Left hindlimb (tissue), 1 donor: ENCODE data around the gene ABCA3.
"Not testable (repeated sequence)": the region's sequence is repeated elsewhere in the genome, so short reads cannot be mapped to it uniquely, and the experiment has no call there.

Source experiments
- DNase-seq: peaks from one replicate; pipeline ENCODE4 v3.0.0-alpha.2; 2018

ABCA3 gene

DNA sequence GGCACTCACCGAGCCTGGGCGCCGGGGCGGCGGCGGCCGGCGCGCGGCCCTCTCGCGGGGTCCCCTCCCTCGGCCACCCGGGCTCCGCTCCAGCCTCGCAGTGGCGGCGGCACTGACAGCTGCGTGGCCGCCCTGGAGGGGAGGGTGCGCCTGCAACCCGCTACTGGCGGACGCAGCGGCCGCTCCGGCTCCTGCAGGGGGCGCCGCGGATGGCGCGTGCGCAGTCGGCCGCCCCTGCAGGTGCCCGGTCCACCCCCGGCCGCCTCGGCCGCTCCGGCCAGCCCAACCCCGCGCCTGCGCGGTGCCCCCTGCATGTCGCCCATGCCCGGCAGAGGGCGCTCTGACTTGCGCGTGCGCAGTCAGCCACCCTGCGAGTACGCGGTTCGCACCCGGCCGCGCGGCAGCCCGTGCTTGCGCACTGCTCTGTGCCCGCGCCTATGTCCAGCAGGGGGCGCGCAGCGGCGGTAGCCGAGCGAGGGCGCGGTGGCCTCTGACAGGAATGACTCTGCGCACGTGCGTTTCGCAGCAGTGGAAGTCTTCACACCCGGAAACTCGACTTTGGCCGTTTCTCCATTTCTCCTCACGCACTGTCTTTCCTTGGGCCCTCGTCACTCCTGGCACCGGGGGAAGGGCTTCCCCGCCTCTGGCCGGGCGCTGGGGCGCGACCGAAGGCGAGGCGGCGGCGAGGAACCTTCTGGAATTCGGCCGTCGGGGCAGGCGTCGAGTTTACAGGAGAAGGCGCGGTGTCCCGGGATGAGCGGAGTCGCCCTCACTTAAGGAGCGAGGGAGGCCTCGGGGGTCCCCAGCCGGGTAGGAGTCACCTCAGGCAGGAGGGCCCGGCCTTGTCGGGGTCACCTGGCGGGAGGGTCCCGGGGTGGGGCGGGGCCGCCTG is at the start of gene ABCA3:
Gene ABCA3, minus strand, starts transcription at position 165 of the 892 bp plus-strand sequence. CDS start 14,262 bp downstream, outside the sequence.
- peak; percentile 96 for DNase-seq

GRCh38 chr16:2388875-2389433 is 48.4 kb upstream of the ABCA3 start:
- no peak for DNase-seq

DNA sequence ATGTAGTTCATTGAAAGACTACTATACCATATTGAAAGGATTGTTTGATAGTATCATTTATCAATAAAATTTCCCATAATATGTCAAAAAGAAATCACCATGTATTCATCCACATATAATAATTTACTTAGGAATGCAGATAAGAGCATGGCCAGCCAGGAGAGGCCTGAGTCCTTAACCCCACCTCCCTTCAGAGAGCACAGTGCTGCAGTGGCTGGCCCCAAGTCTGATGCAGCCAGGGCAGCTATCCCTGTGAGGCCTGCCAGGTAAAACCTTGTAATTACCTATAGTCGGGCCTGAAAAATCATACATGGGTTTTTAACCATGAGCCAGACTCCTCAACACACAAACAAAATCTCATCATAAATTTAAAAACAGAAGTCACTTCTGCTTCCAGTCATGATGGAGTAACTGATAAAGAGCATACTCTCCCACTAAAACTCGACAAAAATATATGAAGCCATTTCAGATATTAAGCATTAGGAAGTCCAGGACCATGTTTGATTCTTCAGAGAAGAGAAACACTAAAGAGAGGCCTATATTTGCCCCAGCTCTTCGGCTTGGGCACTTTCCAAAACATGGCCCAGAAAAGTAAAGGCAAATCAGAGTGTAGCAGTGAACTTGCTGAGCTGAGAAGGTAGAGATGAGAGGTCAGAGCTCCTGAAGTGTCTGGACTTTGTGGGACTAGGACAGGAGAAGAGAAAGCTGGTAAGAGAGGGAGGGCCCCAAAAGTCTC is 47.8 kb upstream of the ABCA3 start:
- no peak for DNase-seq

DNA sequence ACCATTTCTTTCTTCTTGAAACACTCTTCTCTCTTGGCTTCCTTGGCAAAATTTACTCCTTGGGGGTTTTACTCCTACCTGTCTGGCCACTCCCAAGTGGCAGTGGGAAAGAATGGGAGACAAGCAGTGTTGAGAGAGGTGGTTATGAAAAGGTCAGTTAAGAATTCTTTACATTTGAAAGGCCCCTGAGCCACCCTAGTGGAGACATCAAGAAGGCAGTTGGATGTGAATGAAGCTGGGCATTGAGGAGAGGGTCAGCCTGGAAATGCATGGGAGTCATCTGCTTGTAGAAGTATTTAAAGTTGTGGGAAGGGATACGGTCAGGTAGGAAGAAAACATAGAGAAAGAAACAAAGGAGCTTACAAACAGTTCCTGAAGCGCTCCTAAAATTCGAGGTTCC is 46.5 kb upstream of the ABCA3 start:
- no peak for DNase-seq

- not testable (repeated sequence) for DNase-seq
Observed at GRCh38 chr16:2385982-2386381, 45.5 kb upstream of the ABCA3 start.

- DNase-seq: no peak
Observed at GRCh38 chr16:2385190-2385836, 44.8 kb upstream of the ABCA3 start.

GRCh38 chr16:2384426-2384825 is 43.9 kb upstream of the ABCA3 start:
- DNase-seq: no peak

- no peak for DNase-seq
Observed at GRCh38 chr16:2383501-2383900, 43.0 kb upstream of the ABCA3 start.

DNA sequence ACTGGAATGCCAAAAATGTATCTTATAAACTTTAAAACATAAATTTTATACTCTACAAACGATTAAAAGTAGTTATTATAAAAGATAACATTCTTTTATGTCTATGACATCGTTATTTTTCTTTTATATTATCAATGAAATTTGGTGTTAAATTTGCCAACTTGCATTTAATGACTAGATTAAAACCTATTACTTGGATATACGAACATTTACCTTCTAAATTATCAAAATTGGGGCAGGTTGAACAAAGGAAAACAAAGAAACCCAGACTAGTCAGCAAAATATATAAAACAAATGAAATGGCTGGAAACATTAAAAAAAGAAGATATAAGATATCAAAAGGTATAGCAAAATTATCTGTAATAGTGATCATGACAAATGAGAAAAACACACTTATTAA is 34.1 kb upstream of the ABCA3 start:
- no peak for DNase-seq

DNA sequence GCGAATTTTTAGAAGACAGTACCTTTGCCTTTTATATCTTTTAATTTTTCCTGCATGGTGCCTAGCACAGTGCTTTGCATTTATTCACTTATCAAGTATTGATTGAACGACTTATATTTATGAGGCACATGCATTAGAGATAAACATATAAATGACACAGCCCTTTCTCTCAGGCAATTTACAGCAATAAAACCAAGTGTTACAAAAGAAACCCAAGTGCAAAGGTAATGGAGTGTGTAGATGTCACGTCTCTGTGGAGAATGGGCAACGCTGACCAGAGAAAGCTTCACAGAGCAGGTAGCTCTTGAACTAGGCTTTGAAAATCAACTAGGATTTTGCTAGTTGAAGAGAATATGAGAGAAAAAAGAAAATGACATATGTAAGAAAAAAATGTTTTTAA is 32.6 kb upstream of the ABCA3 start:
- no peak for DNase-seq

GRCh38 chr16:2372684-2373083 is 32.2 kb upstream of the ABCA3 start:
- no peak for DNase-seq

- no peak for DNase-seq
Observed at GRCh38 chr16:2371421-2371820, 30.9 kb upstream of the ABCA3 start.

DNA sequence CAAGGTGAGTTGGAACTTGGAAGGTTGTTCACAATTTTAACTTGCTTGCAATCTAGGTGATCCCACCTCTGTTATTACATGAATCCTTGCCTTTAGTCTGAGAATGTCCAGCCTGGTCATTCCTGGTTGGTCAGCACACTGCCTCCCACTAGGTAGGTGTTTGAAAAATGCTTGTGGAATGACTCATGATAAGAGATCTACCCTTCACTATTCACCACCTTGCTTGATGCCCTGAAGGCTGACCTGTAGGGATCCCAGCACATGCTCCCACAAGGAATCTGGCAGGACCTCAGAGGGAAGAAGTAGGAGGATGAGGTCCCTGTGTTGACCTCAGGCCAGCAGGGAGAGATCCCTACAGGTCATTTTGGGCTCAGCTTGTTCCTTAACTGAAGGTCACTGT is 30.2 kb upstream of the ABCA3 start:
- DNase-seq: no peak

- DNase-seq: no peak
Observed at GRCh38 chr16:2366660-2367309, 26.3 kb upstream of the ABCA3 start.

DNA sequence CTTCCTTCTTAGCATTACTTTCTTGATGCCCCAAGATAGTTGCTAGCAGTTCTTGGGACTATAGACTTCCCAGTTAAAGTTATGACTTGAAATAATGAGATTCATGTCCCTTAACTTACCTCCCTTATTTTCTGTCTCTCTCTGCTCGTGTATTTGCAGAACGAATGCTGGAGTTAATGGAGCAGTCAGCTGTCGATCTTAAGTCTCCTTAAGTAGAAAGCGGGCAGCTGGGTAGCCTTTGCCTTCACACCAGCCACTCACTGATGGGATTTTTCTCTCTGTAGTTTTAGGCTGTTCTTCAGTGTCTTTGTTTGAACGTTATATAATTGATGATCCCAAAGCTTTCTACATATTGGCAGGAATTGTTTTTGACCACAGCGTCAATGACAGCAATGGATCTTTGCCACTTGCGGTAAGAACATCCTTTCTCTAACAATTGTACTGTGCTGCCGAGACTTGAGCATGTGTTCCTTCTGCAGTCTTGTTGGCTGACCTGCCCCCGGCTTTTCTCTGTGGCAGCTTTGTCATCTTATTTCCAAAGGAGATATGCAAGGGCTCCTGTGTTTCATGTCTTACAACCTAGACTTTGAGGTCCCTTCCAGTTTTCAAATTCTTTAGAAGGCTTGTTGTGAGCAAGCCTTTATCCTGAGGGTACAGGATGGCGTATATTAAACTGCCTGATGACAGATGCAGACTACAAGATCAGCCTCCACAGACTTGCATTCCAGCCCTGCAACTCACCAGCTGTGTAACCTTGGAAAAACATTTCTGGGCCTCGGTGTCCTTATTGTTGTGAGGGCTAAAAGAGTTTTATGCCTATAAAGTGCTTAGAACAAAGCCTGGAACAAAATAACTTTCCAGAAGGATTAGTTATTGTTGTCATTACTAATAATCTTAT is 25.1 kb upstream of the ABCA3 start:
- no peak for DNase-seq

DNA sequence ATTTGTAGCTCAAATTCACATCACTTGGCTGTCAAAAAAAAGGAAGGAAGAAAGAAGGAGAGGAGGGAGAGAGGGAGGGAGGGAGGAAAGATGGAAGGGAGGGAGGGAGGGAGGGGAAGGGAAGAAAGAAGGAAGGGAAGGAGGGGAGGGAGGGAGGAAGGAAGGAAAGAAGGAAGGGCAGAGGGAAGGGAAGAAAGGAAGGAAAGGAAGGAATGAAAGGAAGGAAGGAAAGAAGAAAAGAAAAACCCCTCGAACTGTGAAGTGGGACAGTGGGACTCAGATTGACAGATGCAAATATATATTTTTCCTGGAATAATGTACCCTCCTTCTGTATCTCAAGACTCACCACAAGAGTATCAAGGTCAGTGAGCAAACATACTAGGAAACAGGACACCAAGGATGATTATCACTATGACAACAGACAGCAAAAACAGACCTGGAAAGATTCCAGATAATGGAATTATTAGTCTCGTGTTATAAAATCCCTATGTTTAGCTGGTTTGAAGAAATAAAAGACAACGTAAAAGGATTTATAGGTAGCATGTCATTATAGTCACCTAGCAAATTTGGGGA is 24.2 kb upstream of the ABCA3 start:
- no peak for DNase-seq

DNA sequence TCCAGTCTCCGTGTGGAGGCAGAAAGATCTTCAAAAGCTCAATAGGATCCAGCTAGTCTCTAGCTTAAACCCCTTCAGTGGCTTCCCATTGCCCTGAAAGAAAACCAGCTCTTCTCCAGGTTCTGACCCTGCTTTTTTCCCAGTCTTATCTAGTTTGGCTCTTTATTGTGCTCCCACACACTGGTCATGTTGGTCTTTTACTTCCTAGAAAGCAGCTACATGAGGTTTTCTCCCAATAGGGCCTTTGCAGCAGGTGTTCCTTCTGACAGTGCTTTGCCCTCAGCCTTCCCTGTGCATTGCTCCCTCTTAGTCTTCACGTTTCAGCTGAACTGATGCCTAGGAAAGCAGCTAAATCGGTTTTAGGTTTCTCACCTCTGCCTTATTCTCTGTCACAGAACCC is 21.7 kb upstream of the ABCA3 start:
- DNase-seq: no peak

- DNase-seq: no peak
Observed at GRCh38 chr16:2361129-2361528, 20.6 kb upstream of the ABCA3 start.

GRCh38 chr16:2359919-2360318 is 19.4 kb upstream of the ABCA3 start:
- no peak for DNase-seq

- no peak for DNase-seq
Observed at GRCh38 chr16:2358811-2359210, 18.3 kb upstream of the ABCA3 start.

DNA sequence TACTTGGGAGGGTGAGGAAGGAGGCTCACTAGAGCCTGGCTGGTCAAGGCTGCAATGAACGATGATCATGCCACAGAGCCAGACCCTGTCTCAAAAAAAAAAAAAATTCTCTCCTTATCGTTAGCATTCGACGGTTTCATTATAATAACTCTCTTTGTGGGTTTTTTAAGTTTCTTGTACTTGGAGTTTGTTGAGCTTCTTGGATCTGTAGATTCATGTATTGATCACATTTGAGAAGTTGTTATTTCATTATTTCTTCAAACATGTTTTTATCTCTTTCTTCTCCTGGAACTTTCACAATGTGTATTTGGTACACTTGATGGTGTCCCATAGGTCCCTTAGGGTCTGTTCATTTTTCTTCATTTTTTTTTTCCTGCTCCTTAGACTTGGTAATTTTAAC is 16.8 kb upstream of the ABCA3 start:
- DNase-seq: no peak
